Kidney (tissue), 14 donors: ENCODE measurements around the gene NDNF. TPM values are rescaled to one million over a fixed set of nuclear protein-coding genes. Genes with fewer than 3 reads are reported as not detected.

Experiments
- DNase-seq, 5 donors: peaks; one replicate each; pipeline ENCODE4 v3.0.0-alpha.2; 2013 to 2020
- FAIRE-seq: peaks from 2 replicates; lab custom pipeline; 2012; peaks lifted over from hg19 to GRCh38; lab: Jason Lieb, UNC
- H3K27ac ChIP-seq, 2 donors: one replicate each; pipeline ENCODE4 v1.7.0; 2013; ENCODE audit warnings: low read depth in 2 of 2, low read length in 2 of 2, inconsistent platforms in 1 of 2
- H3K27me3 ChIP-seq: one replicate; pipeline ENCODE4 v1.7.1; 2013; ENCODE audit warnings: low read length, inconsistent platforms; ENCODE audit not compliant: control insufficient read depth, insufficient read depth
- H3K36me3 ChIP-seq, 3 donors: one replicate each; pipeline versions ENCODE4 v1.7.0 to v1.7.1; 2013; ENCODE audit warnings: low read length in 3 of 3, control low read depth in 1 of 3, inconsistent platforms in 1 of 3; ENCODE audit not compliant: insufficient read depth in 3 of 3, control insufficient read depth in 2 of 3
- H3K4me1 ChIP-seq, 3 donors: one replicate each; pipeline versions ENCODE4 v1.7.0 to v1.7.1; 2013; ENCODE audit warnings: low read length in 3 of 3, inconsistent platforms in 1 of 3, low read depth in 1 of 3; ENCODE audit not compliant: control insufficient read depth in 2 of 3, insufficient read depth in 2 of 3
- H3K4me3 ChIP-seq, 3 donors: one replicate each; pipeline versions ENCODE4 v1.7.0 to v1.8.1; 2013; ENCODE audit warnings: low read length in 3 of 3, control low read depth in 1 of 3, inconsistent platforms in 1 of 3
- H3K9ac ChIP-seq, 3 donors: one replicate each; pipeline versions ENCODE4 v1.7.0 to v1.7.1; 2013; ENCODE audit warnings: low read length in 3 of 3, control low read depth in 1 of 3, inconsistent platforms in 1 of 3
- H3K9me3 ChIP-seq, 3 donors: one replicate each; pipeline versions ENCODE4 v1.7.0 to v1.7.1; 2013; ENCODE audit warnings: low read length in 3 of 3, control low read depth in 1 of 3, inconsistent platforms in 1 of 3; ENCODE audit not compliant: control insufficient read depth in 2 of 3, insufficient read depth in 1 of 3
- CTCF ChIP-seq: IDR thresholded peaks from 3 replicates; pipeline ENCODE4 v1.5.1; 2012; ENCODE audit warnings: mild to moderate bottlenecking, moderate library complexity, borderline replicate concordance; ENCODE audit not compliant: insufficient read depth; ENCODE audit errors: extremely low read depth
- intact Hi-C: fragments of 100-400 bp; cut with DNase I; formaldehyde crosslinking; loops from one replicate; pipeline ENCODE4 v1.11.1; 2022
- polyA plus RNA-seq: library from polyadenylated mRNA; stranded (reverse); fragments of 350-450 nt; fragmentation: Illumina TruSeq; extraction: RNeasy Lipid Tissue Mini Kit (QIAGEN cat#74804); gene quantifications from one replicate; pipeline ENCODE4 v1.2.3, GENCODE V29; 2014; ENCODE audit warnings: low read depth, low replicate concordance; ENCODE audit not compliant: insufficient read depth
- total RNA-seq: library from RNA; stranded (reverse); fragmentation: NEBNext Ultra II Directional; extraction: Animal tissue kit (Norgen Biotek cat#: 25700); gene quantifications from one replicate; pipeline ENCODE4 v1.2.1, GENCODE V29; 2021
- donor health status: control.
- donor health status: control.
- donor health status: control.
- donor health status: control.
- donor health status: control.
- donor health status: DM: yes; HTN: yes; CAD: no.
- donor health status: Normal renal cell carcinoma (clear cell type).

NDNF gene
- total and polyA plus RNA-seq, 2 donors from 2014 or later: 1.6 to 14.7 TPM

DNA sequence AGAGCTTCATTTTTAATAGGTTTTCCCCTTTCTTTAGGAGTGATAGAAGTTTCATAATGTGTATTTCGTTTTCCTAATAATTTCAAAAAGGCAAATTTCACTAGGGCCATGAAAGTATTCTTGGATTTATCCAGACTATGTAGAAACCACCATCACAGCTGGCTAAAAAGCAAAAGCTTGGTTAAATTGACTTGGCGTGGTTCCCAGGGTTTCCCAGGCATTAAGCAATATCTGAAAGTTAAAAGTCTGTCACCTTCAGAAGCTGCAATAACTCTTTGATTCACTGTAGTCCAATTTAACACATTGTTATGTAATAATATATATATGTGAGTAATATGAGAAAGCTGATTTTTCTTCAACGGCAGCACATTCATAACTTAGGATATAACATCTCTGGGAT, 38.3 kb downstream of the NDNF start:
- FAIRE-seq (no peak), DNase-seq (no peak)
- no peak overlapping the region for H3K4me3 ChIP-seq
- intact Hi-C loops: no loop called here
- no peaks in the 10 kb centered on the region for H3K36me3 ChIP-seq
- no peak for TF ChIP-seq CTCF
- H3K27me3 ChIP-seq: no peaks in the 10 kb centered on the region
- H3K4me1 ChIP-seq: no peaks in the 10 kb centered on the region
- no peak overlapping the region for H3K9ac ChIP-seq
- H3K27ac ChIP-seq: no peak overlapping the region
- no peaks in the 10 kb centered on the region for H3K9me3 ChIP-seq

- H3K27ac ChIP-seq: no peak overlapping the region
- DNase-seq (no peak), FAIRE-seq (no peak)
- H3K4me3 ChIP-seq: no peak overlapping the region
- H3K27me3 ChIP-seq: no peaks in the 10 kb centered on the region
- H3K4me1 ChIP-seq: no peaks in the 10 kb centered on the region
- TF ChIP-seq CTCF: no peak
- no peak overlapping the region for H3K9ac ChIP-seq
- no peaks in the 10 kb centered on the region for H3K9me3 ChIP-seq
- intact Hi-C loops: no loop called here
- H3K36me3 ChIP-seq: no peaks in the 10 kb centered on the region
Measured at GRCh38 chr4:121030711-121031110, 41.6 kb downstream of the NDNF start.

DNA sequence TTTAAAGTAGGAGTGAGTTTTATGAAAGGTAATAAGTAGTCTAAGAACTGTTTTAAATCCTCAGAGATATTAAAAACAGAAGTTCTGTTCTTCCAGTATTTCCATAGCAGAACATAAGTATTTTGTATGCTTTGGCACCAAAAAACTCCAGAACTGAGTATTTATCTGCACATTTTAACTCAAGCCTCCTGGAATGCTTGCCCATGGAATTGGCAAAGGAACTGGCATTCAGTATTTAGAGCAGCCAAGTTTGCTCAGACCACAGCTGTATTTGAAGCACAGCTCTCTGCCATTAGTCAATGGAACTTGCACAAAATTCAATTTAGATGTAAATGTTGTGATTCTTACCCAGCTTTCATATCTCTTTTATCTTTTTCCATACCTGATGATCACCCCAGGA, 42.2 kb downstream of the NDNF start:
- intact Hi-C loops: no loop called here

More for the DNA sequence above, 42.2 kb downstream of the NDNF start:
- FAIRE-seq (no peak), DNase-seq (no peak)
- H3K27me3 ChIP-seq: no peaks in the 10 kb centered on the region
- H3K36me3 ChIP-seq: no peaks in the 10 kb centered on the region
- no peak overlapping the region for H3K27ac ChIP-seq
- H3K9me3 ChIP-seq: no peaks in the 10 kb centered on the region
- H3K9ac ChIP-seq: no peak overlapping the region
- no peaks in the 10 kb centered on the region for H3K4me1 ChIP-seq
- H3K4me3 ChIP-seq: no peak overlapping the region
- TF ChIP-seq CTCF: no peak
